Fibroblast of pulmonary artery (primary cell): ENCODE data around the gene CATSPERD.
A peak's percentile ranks its signal among the peaks of the same experiment; 100 is the strongest.

Experiments
- DNase-seq: peaks from one replicate; pipeline ENCODE4 v3.0.0-alpha.2; 2010; ENCODE audit warnings: low read depth
- H3K4me3 ChIP-seq: replicated peaks from 2 replicates; pipeline ENCODE4 v1.5.1; 2011; ENCODE audit warnings: low read depth, mild to moderate bottlenecking, control low read depth, low read length, moderate library complexity
- CTCF ChIP-seq: IDR thresholded peaks from 2 replicates; pipeline ENCODE4 v1.5.1; 2011; ENCODE audit warnings: mild to moderate bottlenecking, control low read depth, low read length, inconsistent platforms; ENCODE audit errors: missing control alignments

The CATSPERD gene

GRCh38 chr19:5719961-5720790 lies at the start of gene CATSPERD, which contains the start of gene LONP1:
Gene CATSPERD (plus strand): TSS chr19:5720637. CDS start chr19:5720738, 101 bp downstream.
Gene LONP1 (minus strand): TSS chr19:5720146. CDS start chr19:5720132, 14 bp downstream.
- peak; percentile 86 for TF ChIP-seq CTCF
- DNase-seq: peak; percentile 99
- peak within 1 kb of the TSS; percentile 95 for H3K4me3 ChIP-seq

GRCh38 chr19:5671600-5671999 lies 48.8 kb upstream of the CATSPERD start:
- no peak for DNase-seq
- H3K4me3 ChIP-seq: no peak overlapping the region
- no peak for TF ChIP-seq CTCF

GRCh38 chr19:5672708-5673459 lies 47.6 kb upstream of the CATSPERD start:
- H3K4me3 ChIP-seq: no peak overlapping the region
- no peak for DNase-seq
- no peak for TF ChIP-seq CTCF

GRCh38 chr19:5673752-5674151 lies 46.7 kb upstream of the CATSPERD start:
- no peak for TF ChIP-seq CTCF
- no peak for DNase-seq
- H3K4me3 ChIP-seq: no peak overlapping the region

GRCh38 chr19:5674714-5675113 lies 45.7 kb upstream of the CATSPERD start:
- no peak for DNase-seq
- no peak overlapping the region for H3K4me3 ChIP-seq
- no peak for TF ChIP-seq CTCF

- H3K4me3 ChIP-seq: no peak overlapping the region
- DNase-seq: no peak
- no peak for TF ChIP-seq CTCF
These were observed 44.2 kb upstream of the CATSPERD start for GRCh38 chr19:5676105-5676771.
